Measurements from ENCODE around the gene TRHDE. TPM values are rescaled to one million over a fixed set of nuclear protein-coding genes. Genes with fewer than 3 reads are reported as not detected.
A peak's percentile ranks its signal among the peaks of the same experiment; 100 is the strongest.

Gene TRHDE
- total and polyA plus RNA-seq, 9 donors = 3.4 to 35.5 (median 18.2) TPM

GRCh38 chr12:72264548-72265175 lies 7.5 kb upstream of the TRHDE start:
- Histone ChIP-seq H3K4me3 (no peak overlapping the region), H3K27me3 (no peaks in the 10 kb centered on the region), H3K9me3 (no peaks in the 10 kb centered on the region), H3K4me1 (ENCODE audit: insufficient read depth) (no peaks in the 10 kb centered on the region), H3K36me3 (no peaks in the 10 kb centered on the region), H3K27ac (no peak overlapping the region)
- no peak for DNase-seq
- TF ChIP-seq CTCF (IDR thresholded peaks at IDR 0.05) (no peak), EP300 (IDR thresholded peaks at IDR 0.05) (no peak), POLR2A (IDR thresholded peaks at IDR 0.05) (no peak)
- intact Hi-C loops (cut with DNase I) = no loop called here
- WGBS, 3 donors = 42 to 58% (median 52%) methylated on average over 1 of the region's 1 CpG

- Histone ChIP-seq H3K4me1 (ENCODE audit: insufficient read depth) (peaks cover 2% of the 10 kb centered on the region), H3K4me3 (no peak overlapping the region), H3K27ac (no peak overlapping the region), H3K36me3 (no peaks in the 10 kb centered on the region), H3K9me3 (no peaks in the 10 kb centered on the region), H3K27me3 (no peaks in the 10 kb centered on the region)
- intact Hi-C loops (cut with DNase I) = no loop called here
- TF ChIP-seq CTCF (IDR thresholded peaks at IDR 0.05) (peak in 1 of 3 donors; percentile 16), EP300 (IDR thresholded peaks at IDR 0.05) (no peak)
- peak in 1 of 5 donors; percentile 23 for DNase-seq
- 67 to 70% (median 70%) methylated on average over 2 of the region's 2 CpGs for WGBS, 3 donors
These were observed 4.2 kb upstream of the TRHDE start for GRCh38 chr12:72267974-72268373.

GRCh38 chr12:72268386-72268785 lies 3.8 kb upstream of the TRHDE start:
- intact Hi-C loops (cut with DNase I) = no loop called here
- H3K27me3 ChIP-seq = no peaks in the 10 kb centered on the region
- no peaks in the 10 kb centered on the region for H3K9me3 ChIP-seq
- 66 to 72% (median 68%) methylated on average over 2 of the region's 2 CpGs for WGBS, 3 donors
- no peak overlapping the region for H3K4me3 ChIP-seq
- TF ChIP-seq EP300 (IDR thresholded peaks at IDR 0.05) = no peak
- TF ChIP-seq CTCF (IDR thresholded peaks at IDR 0.05) = no peak
- no peak for TF ChIP-seq POLR2A (IDR thresholded peaks at IDR 0.05)
- DNase-seq = no peak
- peaks cover 3% of the 10 kb centered on the region for H3K4me1 ChIP-seq (ENCODE audit: insufficient read depth)
- no peaks in the 10 kb centered on the region for H3K36me3 ChIP-seq
- no peak overlapping the region for H3K27ac ChIP-seq

- intact Hi-C loops (cut with DNase I) = no loop called here
- Histone ChIP-seq H3K27ac (no peak overlapping the region), H3K4me1 (ENCODE audit: insufficient read depth) (peaks cover 3% of the 10 kb centered on the region), H3K27me3 (no peaks in the 10 kb centered on the region), H3K9me3 (no peaks in the 10 kb centered on the region), H3K36me3 (no peaks in the 10 kb centered on the region), H3K4me3 (no peak overlapping the region)
- WGBS, 3 donors = 11 to 33% (median 30%) methylated on average over 1 of the region's 1 CpG
- TF ChIP-seq EP300 (IDR thresholded peaks at IDR 0.05) (no peak), POLR2A (IDR thresholded peaks at IDR 0.05) (no peak), CTCF (IDR thresholded peaks at IDR 0.05) (no peak)
- no peak for DNase-seq
These were observed 2.7 kb upstream of the TRHDE start for GRCh38 chr12:72269491-72269890.
